HL-60 (cell line): ENCODE data around the gene THRB.

Experiments
- DNase-seq, 2 experiments: peaks; one replicate each; pipeline ENCODE4 v3.0.0-alpha.2; 2010 to 2020; ENCODE audit warnings: low read depth in 1 of 2, low spot score in 1 of 2
- H3K27ac ChIP-seq: fragments of 250-450 bp; sonication (Bioruptor Pico); replicated peaks from 2 replicates; pipeline ENCODE4 v1.5.1; 2020; ENCODE audit warnings: mild to moderate bottlenecking, moderate library complexity
- H3K27me3 ChIP-seq: fragments of 250-450 bp; sonication (Bioruptor Pico); 2 replicates; pipeline ENCODE4 v1.5.1; 2021; ENCODE audit warnings: mild to moderate bottlenecking, moderate library complexity; ENCODE audit not compliant: insufficient read depth, poor library complexity, severe bottlenecking
- H3K4me3 ChIP-seq: replicated peaks from 2 replicates; pipeline ENCODE4 v1.5.1; 2011; ENCODE audit warnings: mild to moderate bottlenecking, control low read depth, low read length; ENCODE audit not compliant: insufficient read depth
- CTCF ChIP-seq: IDR thresholded peaks from one replicate; pipeline ENCODE4 v1.5.1; 2011; ENCODE audit warnings: low read length, control low read depth, inconsistent platforms; ENCODE audit not compliant: insufficient read depth
- GABPA ChIP-seq: IDR thresholded peaks from 2 replicates; pipeline ENCODE4 v1.6.1; 2012; ENCODE audit warnings: low read depth
- POLR2AphosphoS5 ChIP-seq: IDR thresholded peaks from 2 replicates; pipeline ENCODE4 v1.6.1; 2012; ENCODE audit warnings: low read depth
- REST ChIP-seq: IDR thresholded peaks from 2 replicates; pipeline ENCODE4 v1.6.1; 2012; ENCODE audit warnings: low read depth; ENCODE audit not compliant: insufficient replicate concordance
- SPI1 ChIP-seq: IDR thresholded peaks from 2 replicates; pipeline ENCODE4 v1.6.1; 2012; ENCODE audit warnings: low read depth, mild to moderate bottlenecking, borderline replicate concordance

The THRB gene

GRCh38 chr3:24474862-24475261 lies 19.8 kb downstream of the THRB start:
- H3K4me3 ChIP-seq, result no peak overlapping the region
- no peak for DNase-seq
- H3K27me3 ChIP-seq, result no peaks in the 10 kb centered on the region
- no peak for TF ChIP-seq GABPA
- no peak for TF ChIP-seq SPI1
- TF ChIP-seq POLR2AphosphoS5, result no peak
- no peak for TF ChIP-seq REST
- TF ChIP-seq CTCF, result no peak
- H3K27ac ChIP-seq, result no peak overlapping the region

- no peak for DNase-seq
- Histone ChIP-seq H3K27ac (no peak overlapping the region), H3K4me3 (no peak overlapping the region), H3K27me3 (no peaks in the 10 kb centered on the region)
- TF ChIP-seq GABPA (no peak), SPI1 (no peak), CTCF (no peak), POLR2AphosphoS5 (no peak), REST (no peak)
These were observed 22.3 kb downstream of the THRB start for GRCh38 chr3:24472358-24472757.

GRCh38 chr3:24471486-24471885 lies 23.2 kb downstream of the THRB start:
- H3K27me3 ChIP-seq, result no peaks in the 10 kb centered on the region
- no peak overlapping the region for H3K4me3 ChIP-seq
- H3K27ac ChIP-seq, result no peak overlapping the region
- TF ChIP-seq REST, result no peak
- no peak for DNase-seq

GRCh38 chr3:24470277-24470676 lies 24.4 kb downstream of the THRB start:
- H3K27ac ChIP-seq, result no peak overlapping the region
- H3K27me3 ChIP-seq, result no peaks in the 10 kb centered on the region
- DNase-seq, result no peak
- H3K4me3 ChIP-seq, result no peak overlapping the region
- TF ChIP-seq POLR2AphosphoS5 (no peak), GABPA (no peak), CTCF (no peak), REST (no peak), SPI1 (no peak)
